K562 (cell line): ENCODE results near the gene WDR31. TPM values are rescaled to one million over a fixed set of nuclear protein-coding genes. Genes with fewer than 3 reads are reported as not detected.
A peak's percentile ranks its signal among the peaks of the same experiment; 100 is the strongest.

ENCODE experiments used
- MLLT1 ChIP-seq, 2 experiments: fragments of 450-650 bp; IDR thresholded peaks; 2 replicates each; pipeline ENCODE4 v1.6.1; 2016
- SIN3B ChIP-seq: fragments of 450-650 bp; IDR thresholded peaks from 2 replicates; pipeline ENCODE4 v1.6.1; 2017; ENCODE audit warnings: low read depth, mild to moderate bottlenecking, moderate library complexity
- USF2 ChIP-seq: sonication (generic); formaldehyde crosslinking; IDR thresholded peaks from 2 replicates; pipeline ENCODE4 v1.5.0; 2020; ENCODE audit warnings: missing genetic modification reagents
- VEZF1 ChIP-seq: fragments of 200-800 bp; sonication (Bioruptor generic); IDR thresholded peaks from 2 replicates; pipeline ENCODE4 v1.6.1; 2017; ENCODE audit warnings: missing genetic modification characterization, missing compliant biosample characterization
- ZFP91 ChIP-seq: sonication (generic); formaldehyde crosslinking; IDR thresholded peaks from 2 replicates; pipeline ENCODE4 v1.8.0; 2022; ENCODE audit warnings: mild to moderate bottlenecking, missing genetic modification reagents
- ZNF740 ChIP-seq, 3 experiments: fragments of 200-800 bp in 1 of 3; sonication (Bioruptor generic) in 1 of 3; sonication (generic) in 1 of 3; formaldehyde crosslinking in 1 of 3; IDR thresholded peaks; 2 replicates each; pipeline versions ENCODE4 v1.6.1 to v1.8.0; 2016 to 2022; ENCODE audit warnings: mild to moderate bottlenecking in 2 of 3, missing compliant biosample characterization in 2 of 3, missing genetic modification characterization in 2 of 3, missing genetic modification reagents in 1 of 3
- polyA plus RNA-seq, 8 experiments: library from polyadenylated mRNA; depleted of rRNA in 4 of 8; stranded (reverse) in 5 of 8; unstranded in 3 of 8; fragments of >200 nt; fragmentation: Nextera tagmentation in 2 of 8; fragmentation: Illumina TruSeq in 1 of 8; extraction: Ambion mirVana in 2 of 8; extraction: Trizol in 1 of 8; gene quantifications; 2 replicates each; pipeline versions ENCODE4 v1.2.1 to v1.2.3, GENCODE V29; 2011 to 2014; ENCODE audit warnings: inconsistent platforms in 1 of 8, missing spikeins in 1 of 8
- total RNA-seq, 7 experiments: library from RNA; depleted of rRNA in 6 of 7; stranded (reverse); fragments of >200 nt in 6 of 7; fragmentation: Illumina TruSeq in 2 of 7; extraction: Trizol in 2 of 7; gene quantifications; 2 replicates each; pipeline versions ENCODE4 v1.2.1 to v1.2.3, GENCODE V29; 2011 to 2021; ENCODE audit warnings: low replicate concordance in 1 of 7
- TF ChIP-seq, protein P1 (sequence below): fragments of 450-650 bp; IDR thresholded peaks from 2 replicates; pipeline ENCODE4 v1.6.1; 2016; ENCODE audit warnings: low read depth, mild to moderate bottlenecking, moderate library complexity

Gene WDR31
- total and polyA plus RNA-seq, 9 of the 15 experiments (the other 6 are each of a cell fraction or from before 2014, with no cell fraction given), result 0.35 to 1.8 (median 0.95) TPM

DNA sequence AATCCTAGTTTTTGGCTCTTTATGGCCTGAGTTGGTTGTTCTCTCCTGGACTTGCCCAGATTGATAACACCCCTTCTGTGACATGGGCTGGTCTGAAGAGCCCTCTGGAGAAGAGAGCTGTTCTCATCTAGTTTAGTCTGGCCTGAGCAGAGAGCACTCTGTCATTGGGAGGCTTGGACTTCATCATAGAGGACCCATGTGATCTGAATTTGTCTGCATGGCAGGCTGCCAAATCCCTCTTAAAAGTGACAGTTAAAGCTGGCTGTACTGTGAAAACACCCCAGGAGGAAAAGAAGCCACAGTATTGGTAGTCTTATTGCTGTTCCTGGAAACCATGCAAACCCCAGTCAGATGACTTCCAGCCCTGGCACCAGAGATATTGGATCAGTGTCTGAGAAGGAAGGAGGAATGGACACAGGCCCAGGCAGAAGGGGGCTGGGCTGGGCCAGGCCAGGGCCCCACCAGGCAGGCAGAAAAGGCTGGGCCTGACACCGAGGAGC lies 3.7 kb upstream of the WDR31 start (continued):
- TF ChIP-seq ZFP91 (CRISPR knock-in tag), result no peak
- TF ChIP-seq ZNF740 (CRISPR knock-in tag; IDR thresholded peaks at IDR 0.05), result no peak
- TF ChIP-seq ZNF740 (tag; IDR thresholded peaks at IDR 0.05), result no peak
- TF ChIP-seq SIN3B, result no peak
- TF ChIP-seq USF2 (CRISPR knock-in tag), result peak; percentile 45
- TF ChIP-seq VEZF1 (CRISPR knock-in tag), result peak; percentile 32; the same call in 1 of the 2 replicates
- peak in 1 of 2 experiments; percentile 97; a peak in 2 of 4 replicates for TF ChIP-seq MLLT1 (IDR thresholded peaks at IDR 0.05)
- TF ChIP-seq, protein P1, sequence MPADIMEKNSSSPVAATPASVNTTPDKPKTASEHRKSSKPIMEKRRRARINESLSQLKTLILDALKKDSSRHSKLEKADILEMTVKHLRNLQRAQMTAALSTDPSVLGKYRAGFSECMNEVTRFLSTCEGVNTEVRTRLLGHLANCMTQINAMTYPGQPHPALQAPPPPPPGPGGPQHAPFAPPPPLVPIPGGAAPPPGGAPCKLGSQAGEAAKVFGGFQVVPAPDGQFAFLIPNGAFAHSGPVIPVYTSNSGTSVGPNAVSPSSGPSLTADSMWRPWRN, result no peak
